OCI-LY7 (cell line): ENCODE measurements around the gene EDN2.

Experiments
- CTCF ChIP-seq: fragments of 200-600 bp; sonication (generic); conservative IDR thresholded peaks from 2 replicates; pipeline ENCODE4 v1.5.1; 2014; ENCODE audit warnings: mild to moderate bottlenecking, antibody characterized with exemption, low read length, moderate library complexity, mixed read lengths
- EZH2phosphoT487 ChIP-seq: fragments of 200-600 bp; sonication (generic); IDR thresholded peaks from 2 replicates; pipeline ENCODE4 v1.6.1; 2018; ENCODE audit warnings: low read depth, borderline replicate concordance, mild to moderate bottlenecking, mixed run types, antibody characterized with exemption, low read length, moderate library complexity, mixed read lengths

- TF ChIP-seq CTCF (no peak), EZH2phosphoT487 (no peak)
Observed at GRCh38 chr1:41504114-41505035, 19.9 kb upstream of the EDN2 start.
